DND-41 (cell line): ENCODE data around the gene TET3.

Source experiments
- EZH2 ChIP-seq: IDR thresholded peaks from 3 replicates; pipeline ENCODE4 v1.6.1; 2012; ENCODE audit warnings: borderline replicate concordance, low read depth, mild to moderate bottlenecking, moderate library complexity, low read length, inconsistent platforms; ENCODE audit not compliant: severe bottlenecking
- TF ChIP-seq, protein P1 (sequence below): IDR thresholded peaks from 2 replicates; pipeline ENCODE4 v1.5.1; 2012; ENCODE audit warnings: borderline replicate concordance, low read length, moderate library complexity, mild to moderate bottlenecking; ENCODE audit not compliant: poor library complexity, severe bottlenecking; ENCODE audit errors: extremely low read depth

DNA sequence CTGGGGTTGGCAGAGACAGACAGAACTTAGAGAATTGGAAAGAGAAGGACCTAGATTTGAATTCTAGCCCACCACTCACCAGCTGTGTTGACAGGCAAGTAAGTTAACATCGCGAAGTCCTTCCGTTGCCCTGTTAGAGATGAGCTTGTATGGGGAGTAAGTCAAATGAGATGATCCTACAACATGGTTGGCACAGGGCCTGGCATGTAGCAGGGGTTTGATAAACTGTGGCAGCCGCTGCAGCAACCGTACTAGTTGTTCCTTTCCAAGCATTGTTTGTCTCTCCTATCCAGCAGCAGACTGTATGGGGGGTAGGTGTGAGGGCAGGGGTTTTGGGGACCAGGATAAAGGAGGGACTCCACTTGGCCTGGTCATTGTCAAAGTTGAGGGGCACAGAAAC, 16.0 kb downstream of the TET3 start:
- TF ChIP-seq, protein P1, sequence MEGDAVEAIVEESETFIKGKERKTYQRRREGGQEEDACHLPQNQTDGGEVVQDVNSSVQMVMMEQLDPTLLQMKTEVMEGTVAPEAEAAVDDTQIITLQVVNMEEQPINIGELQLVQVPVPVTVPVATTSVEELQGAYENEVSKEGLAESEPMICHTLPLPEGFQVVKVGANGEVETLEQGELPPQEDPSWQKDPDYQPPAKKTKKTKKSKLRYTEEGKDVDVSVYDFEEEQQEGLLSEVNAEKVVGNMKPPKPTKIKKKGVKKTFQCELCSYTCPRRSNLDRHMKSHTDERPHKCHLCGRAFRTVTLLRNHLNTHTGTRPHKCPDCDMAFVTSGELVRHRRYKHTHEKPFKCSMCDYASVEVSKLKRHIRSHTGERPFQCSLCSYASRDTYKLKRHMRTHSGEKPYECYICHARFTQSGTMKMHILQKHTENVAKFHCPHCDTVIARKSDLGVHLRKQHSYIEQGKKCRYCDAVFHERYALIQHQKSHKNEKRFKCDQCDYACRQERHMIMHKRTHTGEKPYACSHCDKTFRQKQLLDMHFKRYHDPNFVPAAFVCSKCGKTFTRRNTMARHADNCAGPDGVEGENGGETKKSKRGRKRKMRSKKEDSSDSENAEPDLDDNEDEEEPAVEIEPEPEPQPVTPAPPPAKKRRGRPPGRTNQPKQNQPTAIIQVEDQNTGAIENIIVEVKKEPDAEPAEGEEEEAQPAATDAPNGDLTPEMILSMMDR, result no peak
- TF ChIP-seq EZH2, result no peak
